Bone marrow (tissue), 2 donors: ENCODE measurements around the gene CAPN5.
A peak's percentile ranks its signal among the peaks of the same experiment; 100 is the strongest.

Source experiments
- DNase-seq, 2 donors: peaks; one replicate each; lab custom pipeline; 2025; lab: John Stamatoyannopoulos, UW

Gene CAPN5

DNA sequence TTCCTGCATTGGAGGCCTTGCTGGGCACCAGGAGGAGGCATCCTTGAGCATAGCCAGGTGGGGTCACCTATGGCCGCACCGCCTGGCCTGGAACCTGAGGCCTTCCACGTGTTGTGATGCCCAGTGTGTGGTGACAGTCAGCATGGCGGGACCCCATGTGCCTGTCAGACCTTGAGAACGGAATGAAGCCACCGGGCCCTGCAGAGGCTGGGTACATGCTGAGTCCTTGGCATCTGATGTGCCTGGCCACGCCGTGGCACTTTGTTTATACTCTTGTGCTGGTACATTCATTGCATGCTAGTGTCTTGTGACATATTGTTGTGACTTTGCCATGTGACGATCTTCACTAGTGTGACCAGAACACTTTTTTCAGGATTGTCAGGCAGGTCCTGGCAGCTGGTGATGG is 52.8 kb downstream of the CAPN5 start:
- no peak for DNase-seq

DNA sequence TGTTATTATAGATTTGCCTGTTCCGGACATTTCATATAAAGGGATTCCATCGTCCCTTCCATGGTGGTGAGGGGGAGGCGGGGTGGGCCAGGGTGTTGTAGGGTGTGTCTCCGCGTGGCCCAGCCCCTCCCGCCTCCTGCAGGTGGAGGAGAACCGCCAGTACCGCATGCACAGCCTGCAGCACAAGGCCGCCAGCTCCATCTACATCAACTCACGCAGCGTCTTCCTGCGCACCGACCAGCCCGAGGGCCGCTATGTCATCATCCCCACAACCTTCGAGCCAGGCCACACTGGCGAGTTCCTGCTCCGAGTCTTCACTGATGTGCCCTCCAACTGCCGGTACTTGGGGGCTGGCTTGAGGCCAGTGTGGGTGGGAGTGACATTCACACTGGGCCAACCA is 53.8 kb downstream of the CAPN5 start:
- DNase-seq, result no peak

- no peak for DNase-seq
Observed at GRCh38 chr11:77121096-77121640, 54.4 kb downstream of the CAPN5 start.

DNA sequence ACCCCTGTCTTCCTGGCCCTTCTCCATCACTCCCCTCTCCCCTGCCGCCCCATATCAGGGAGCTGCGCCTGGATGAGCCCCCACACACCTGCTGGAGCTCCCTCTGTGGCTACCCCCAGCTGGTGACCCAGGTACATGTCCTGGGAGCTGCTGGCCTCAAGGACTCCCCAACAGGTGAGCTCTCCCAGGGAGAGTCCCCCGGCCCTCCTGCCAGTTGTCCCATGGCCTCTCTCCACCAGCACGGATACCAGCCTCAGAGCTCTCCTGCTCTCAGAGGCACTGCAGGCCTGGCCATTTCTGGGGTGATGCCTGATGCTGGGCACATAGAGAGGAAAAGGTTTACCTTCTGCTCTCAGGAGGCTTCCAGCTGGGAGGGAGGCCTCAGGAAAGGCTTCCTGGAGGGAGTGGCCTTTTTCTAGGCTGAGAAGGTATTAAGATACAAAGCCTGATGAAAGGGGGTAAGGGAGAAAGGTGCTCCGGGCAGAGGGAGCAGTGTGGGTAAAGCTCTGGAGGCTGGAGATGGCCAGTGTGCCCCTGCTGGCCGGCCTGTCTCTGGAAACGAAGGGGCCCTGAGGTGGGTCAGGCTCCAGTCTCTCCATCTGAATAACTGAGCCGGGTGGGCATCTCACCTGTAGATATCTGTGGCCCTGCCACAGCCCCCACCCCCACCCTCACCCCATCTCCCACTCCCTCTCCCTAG is 55.3 kb downstream of the CAPN5 start:
- DNase-seq, result no peak

DNA sequence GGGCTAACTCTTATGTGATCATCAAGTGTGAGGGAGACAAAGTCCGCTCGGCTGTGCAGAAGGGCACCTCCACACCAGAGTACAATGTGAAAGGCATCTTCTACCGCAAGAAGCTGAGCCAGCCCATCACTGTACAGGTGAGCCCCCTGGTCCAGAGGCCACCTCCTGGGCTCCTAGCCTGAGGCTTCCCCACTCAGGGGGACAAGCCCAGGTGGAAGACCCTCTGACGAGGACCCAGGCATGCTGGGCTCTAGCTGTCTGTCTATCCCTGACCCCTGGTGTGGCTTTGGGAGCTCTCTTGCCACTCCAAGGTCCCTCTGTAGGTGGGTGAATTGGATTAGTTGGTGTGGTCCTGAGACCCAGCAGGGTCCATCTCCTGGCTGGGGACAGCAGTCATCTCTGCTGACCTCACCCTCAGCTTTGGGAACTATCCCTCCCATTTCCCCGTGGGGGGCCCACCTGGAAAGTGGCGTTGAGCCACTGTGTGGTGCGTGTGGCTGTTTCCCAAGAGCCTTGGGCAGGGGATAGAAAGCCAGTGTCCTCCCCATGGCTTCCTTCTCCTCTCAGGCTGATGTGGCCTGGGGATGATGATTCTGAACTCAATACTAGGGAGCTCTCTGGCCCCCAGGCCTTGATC is 55.9 kb downstream of the CAPN5 start:
- no peak for DNase-seq

DNA sequence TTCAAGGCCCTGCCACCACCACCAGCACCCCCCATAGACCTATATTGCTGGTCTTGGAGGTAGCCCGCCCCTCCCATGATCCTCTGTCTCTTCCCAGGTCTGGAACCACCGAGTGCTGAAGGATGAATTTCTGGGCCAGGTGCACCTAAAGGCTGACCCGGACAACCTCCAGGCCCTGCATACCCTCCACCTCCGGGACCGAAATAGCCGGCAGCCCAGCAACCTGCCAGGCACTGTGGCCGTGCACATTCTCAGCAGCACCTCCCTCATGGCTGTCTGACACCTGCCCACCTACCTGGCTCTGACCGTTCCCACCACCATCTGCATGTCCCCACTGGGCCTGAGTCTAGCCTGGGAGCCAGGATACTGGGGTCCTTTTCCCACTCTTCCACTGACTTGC is 56.8 kb downstream of the CAPN5 start:
- DNase-seq, result no peak

DNA sequence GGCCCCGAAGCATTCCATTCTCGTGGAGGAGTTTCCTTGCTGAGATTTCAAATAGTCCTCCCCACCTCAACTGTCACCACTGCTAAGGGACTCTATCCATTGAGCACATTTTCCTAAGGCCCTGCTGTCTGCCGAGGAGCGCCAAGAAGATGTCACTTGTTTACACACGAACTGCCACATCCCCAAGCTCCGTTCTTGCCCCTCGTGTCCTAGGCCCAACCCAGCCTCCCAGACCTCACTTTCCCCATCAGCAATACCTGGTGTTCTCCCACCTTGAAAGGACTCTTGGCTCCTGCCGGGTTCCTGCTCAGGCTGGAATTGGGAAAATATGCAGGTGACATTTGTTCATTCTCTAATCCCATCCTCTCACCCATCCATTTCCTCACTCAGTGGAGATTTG is 57.3 kb downstream of the CAPN5 start:
- DNase-seq, result no peak

GRCh38 chr11:77124488-77124887 is 57.7 kb downstream of the CAPN5 start:
- DNase-seq, result no peak

DNA sequence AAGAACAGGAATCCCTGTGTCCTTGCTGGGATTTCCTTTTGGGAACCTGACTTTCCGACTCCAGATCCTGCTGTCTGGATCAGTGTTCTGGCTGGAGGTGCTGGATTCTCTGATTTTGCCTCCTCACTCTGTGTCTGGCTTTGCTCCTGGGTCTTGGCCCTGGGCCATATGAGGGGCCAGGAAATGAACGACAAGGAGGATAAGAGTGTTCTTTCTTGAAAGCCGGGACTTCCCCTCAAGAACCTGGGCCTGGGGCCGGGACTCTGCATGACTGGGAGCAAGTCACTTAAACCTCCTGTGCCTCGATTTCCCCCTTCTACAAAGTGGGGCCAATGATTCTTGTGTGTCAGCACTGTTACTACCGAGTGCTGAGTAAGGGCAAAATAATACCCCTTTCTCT is 58.4 kb downstream of the CAPN5 start:
- DNase-seq, result peak in 1 of 2 donors; percentile 31

DNA sequence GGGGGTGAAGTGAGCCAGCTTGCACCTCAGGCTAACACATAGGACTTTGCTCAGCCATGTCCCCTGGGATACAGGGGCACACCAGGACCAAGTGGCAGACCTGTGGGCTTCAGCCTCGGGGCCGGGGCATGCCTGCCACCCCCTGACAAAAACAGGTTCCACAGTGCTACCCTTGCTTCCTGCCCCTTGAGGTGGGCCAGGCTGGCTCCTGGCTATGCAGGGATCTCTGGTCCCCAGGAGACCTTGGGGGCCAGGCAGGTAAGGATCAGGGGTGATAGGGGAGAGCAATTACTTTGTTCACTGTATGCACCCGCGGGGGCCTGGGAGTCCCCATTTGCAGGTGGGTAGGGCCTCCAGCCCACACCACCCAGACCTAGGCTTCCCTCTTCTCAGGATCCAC is 58.9 kb downstream of the CAPN5 start:
- no peak for DNase-seq

- no peak for DNase-seq
Observed at GRCh38 chr11:77126156-77126775, 59.5 kb downstream of the CAPN5 start.

- no peak for DNase-seq
Observed at GRCh38 chr11:77126861-77127234, 60.1 kb downstream of the CAPN5 start.

- peak; percentile 38 to 46 for DNase-seq
Observed at GRCh38 chr11:77127235-77127911, 60.6 kb downstream of the CAPN5 start.

GRCh38 chr11:77127920-77128691 is 61.3 kb downstream of the CAPN5 start, which contains the start of gene MYO7A:
MYO7A (plus strand) TSS chr11:77128246; CDS start chr11:77130635, 2,389 bp downstream.
- DNase-seq, result no peak

DNA sequence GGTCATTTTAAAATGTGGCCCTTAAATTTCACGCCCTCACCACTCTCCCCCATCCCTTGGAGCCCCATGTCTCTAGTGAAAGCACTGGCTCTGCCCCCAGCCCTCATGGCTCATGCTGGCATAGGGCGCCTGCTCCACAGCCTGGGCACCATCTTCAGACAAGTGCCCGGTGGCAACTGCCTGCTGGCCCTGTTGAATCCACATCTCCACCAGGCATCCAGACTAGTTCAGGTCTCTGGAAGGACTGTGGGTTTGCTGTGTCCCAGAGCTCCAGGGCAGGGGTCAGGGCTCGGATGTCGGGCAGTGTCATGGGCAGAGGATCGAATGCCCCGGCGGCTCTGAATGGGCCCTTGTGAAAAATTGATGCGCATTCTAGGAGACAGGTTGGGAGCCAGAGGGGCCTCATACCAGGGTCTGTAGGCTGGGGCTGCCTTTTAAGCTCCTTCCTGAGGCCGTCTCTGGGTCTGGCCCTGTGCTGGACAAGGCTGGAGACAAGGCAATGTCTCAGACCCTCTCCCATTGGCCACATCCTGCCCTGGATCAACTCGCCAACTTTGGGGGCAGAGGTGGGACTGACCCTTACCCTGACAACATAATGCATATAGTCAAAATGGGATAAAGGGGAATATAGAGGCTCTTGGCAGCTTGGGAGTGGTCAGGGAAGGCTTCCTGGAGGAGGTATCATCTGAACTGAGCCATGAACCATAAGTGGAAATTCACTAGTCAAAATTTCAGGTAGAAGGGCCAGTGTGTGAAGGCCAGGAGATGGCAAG is 62.5 kb downstream of the CAPN5 start:
- DNase-seq, result no peak

- DNase-seq, result no peak
Observed at GRCh38 chr11:77129842-77130756, 63.3 kb downstream of the CAPN5 start.

- DNase-seq, result no peak
Observed at GRCh38 chr11:77130763-77131513, 64.2 kb downstream of the CAPN5 start.

GRCh38 chr11:77131560-77131959 is 64.8 kb downstream of the CAPN5 start:
- DNase-seq, result no peak

- no peak for DNase-seq
Observed at GRCh38 chr11:77135069-77135468, 68.3 kb downstream of the CAPN5 start.
